Fibroblast of pulmonary artery (primary cell): ENCODE results near the gene HAGH.
A peak's percentile ranks its signal among the peaks of the same experiment; 100 is the strongest.

Experiments used
- DNase-seq: peaks from one replicate; pipeline ENCODE4 v3.0.0-alpha.2; 2010; ENCODE audit warnings: low read depth
- H3K4me3 ChIP-seq: replicated peaks from 2 replicates; pipeline ENCODE4 v1.5.1; 2011; ENCODE audit warnings: low read depth, mild to moderate bottlenecking, control low read depth, low read length, moderate library complexity
- TF ChIP-seq, protein P1 (sequence below): IDR thresholded peaks from 2 replicates; pipeline ENCODE4 v1.5.1; 2011; ENCODE audit warnings: mild to moderate bottlenecking, control low read depth, low read length, inconsistent platforms; ENCODE audit errors: missing control alignments

The HAGH gene

DNA sequence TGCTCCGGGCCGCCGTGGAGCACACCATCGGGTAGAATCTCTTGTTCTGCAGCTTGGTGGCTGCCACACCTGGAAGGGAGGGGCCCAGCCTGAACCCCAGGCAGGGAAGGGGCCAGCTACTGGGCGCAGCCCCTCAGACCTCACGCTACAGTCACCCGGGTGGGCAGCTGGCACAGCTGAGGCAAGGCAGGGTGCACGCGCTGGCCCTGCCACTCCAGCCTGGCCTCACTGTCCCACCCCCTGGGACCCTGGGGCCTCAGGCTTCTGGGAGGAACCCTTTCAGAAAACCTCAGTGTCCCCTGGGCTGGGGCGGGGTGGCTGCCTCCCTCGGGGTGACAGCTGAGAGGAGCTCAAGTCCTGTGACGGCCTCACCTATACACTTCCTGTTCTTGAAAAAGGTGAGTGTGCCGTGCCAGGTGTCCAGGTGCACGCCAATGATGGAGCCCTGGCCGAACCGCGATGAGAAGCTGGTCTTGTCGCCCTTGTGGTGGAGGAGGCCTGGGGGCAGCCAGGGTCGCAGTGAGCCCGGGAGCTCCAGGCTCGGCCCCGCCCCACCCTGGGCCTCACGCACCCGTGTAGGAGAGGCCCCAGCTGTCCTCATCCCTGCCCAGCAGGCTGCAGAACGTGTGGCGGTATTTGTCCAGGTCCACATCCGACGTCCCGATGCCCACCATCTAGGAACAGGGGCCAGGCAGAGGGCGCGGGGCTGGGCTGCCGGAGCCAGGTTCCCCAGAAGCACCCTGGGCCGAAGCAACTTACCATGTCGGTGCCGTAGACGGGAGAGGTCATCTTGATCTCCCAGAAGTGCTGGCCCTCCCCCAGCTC lies 49.0 kb downstream of the HAGH start:
- TF ChIP-seq, protein P1, sequence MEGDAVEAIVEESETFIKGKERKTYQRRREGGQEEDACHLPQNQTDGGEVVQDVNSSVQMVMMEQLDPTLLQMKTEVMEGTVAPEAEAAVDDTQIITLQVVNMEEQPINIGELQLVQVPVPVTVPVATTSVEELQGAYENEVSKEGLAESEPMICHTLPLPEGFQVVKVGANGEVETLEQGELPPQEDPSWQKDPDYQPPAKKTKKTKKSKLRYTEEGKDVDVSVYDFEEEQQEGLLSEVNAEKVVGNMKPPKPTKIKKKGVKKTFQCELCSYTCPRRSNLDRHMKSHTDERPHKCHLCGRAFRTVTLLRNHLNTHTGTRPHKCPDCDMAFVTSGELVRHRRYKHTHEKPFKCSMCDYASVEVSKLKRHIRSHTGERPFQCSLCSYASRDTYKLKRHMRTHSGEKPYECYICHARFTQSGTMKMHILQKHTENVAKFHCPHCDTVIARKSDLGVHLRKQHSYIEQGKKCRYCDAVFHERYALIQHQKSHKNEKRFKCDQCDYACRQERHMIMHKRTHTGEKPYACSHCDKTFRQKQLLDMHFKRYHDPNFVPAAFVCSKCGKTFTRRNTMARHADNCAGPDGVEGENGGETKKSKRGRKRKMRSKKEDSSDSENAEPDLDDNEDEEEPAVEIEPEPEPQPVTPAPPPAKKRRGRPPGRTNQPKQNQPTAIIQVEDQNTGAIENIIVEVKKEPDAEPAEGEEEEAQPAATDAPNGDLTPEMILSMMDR = no peak
- H3K4me3 ChIP-seq = no peak overlapping the region
- DNase-seq = no peak

DNA sequence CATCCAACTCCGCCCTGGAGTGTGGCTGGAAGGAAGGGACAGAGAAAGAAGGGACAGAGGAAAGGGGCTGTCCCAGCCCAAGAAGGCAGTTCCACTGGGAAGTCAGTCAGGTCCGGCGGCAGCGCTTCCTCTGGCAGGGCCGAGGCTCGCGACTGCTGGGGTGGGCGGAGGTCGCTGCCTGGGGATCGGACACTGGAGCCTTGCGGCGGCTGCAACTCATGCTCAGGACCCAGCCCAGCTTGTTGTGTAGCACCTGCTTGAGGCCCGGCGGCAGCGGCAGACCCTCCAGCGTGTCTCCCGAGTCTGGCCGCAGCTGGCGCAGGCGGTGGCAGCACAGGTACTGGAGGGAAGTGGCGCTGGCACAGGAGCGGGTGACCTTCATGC lies 49.6 kb downstream of the HAGH start:
- H3K4me3 ChIP-seq = no peak overlapping the region
- DNase-seq = no peak
- TF ChIP-seq, protein P1 = no peak

DNA sequence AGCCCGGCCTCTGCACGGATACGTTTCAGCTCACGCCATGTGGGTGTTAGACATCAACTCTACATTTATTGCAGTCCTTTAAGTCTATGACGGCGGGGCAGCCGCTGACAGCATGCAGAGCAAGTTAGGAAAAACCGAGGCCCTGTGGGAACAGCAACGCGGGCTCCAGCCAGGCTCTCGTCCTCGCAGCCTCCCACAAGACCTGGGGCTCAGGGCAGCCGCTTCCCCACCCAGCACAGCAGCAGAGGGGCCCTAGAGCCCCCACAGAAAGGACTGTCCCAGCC lies 50.0 kb downstream of the HAGH start:
- H3K4me3 ChIP-seq = no peak overlapping the region
- no peak for DNase-seq
- TF ChIP-seq, protein P1 = no peak

DNA sequence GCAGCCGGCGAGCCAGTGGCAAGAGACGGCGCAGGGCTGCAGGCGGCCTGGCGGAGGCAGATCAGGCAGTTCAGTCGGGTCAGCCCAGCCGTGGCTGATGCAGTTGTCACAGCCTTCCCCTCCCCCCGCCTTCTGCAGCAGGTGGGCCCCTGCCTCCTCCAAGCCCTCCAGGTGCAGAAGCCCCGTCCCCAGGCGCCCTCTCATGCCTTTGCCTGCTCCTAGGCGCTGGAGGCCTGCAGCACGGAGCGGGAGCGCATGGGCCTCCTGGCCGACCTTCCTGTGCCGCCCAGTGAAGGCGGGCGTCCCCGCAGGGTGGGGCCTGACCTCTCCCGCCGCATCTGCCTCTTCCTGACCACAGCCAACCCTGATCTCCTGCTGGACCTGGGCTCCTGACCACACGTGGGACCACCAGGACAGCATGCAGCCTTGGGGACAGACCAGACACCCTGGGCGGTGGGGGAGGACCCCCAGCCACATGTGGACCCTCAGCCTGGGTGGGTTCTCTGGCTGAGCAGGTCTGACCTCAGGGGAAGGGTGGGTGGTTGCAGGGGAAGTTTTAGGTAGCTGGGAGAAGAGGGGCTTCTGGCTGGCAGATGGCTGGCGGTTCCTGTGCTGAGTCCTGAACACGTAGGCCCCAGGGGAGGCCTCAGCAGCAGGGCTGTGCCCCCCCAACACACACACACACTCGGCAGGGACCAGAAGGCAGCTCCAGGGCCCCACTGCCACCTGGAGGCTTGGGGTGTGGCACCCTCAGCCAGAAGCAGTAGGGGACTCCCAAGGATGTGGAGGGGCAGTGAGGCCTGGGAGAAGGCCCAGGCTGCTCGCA lies 50.6 kb downstream of the HAGH start:
- DNase-seq = no peak
- TF ChIP-seq, protein P1 = no peak
- no peak overlapping the region for H3K4me3 ChIP-seq

DNA sequence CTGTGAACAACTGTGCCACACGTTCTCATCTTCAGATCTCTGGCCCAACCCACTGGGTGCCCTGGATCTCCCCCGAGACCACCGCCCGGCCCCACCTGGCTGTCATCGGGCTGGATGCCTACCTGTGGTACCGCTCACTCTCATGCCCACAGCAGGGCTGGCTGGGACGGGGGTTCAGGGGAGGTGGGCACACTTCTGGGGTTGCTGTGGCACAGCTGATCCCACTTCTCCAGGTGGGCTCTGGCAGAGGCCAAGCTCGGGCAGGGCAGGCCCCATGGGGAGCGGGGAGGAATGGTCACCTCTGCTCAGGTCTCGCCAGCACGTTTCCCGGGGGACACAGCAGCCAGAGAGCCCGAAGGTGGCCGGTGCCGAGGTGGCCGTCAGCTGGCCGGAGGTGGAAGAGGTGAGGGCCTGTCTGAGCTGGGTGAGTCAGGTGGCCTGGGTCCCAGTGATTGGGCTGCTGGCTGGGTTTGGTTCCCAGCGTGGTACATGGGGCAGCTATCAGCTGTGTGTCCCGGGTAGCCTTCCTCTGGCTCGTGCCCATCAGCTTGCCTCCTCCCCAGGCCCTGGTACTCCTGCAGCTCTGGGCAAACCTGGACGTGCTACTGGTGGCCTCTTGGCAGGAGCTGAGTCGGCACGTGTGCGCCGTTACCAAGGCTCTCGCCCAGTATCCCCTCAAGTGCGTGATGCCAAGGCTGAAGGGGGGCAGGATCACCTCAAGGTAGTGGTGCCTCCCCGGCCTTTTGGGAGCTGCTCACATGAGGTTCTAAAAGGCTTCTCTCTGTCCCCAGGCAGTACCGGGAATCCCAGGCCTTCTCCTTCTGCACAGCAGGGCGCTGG lies 51.4 kb downstream of the HAGH start:
- no peak for DNase-seq
- no peak overlapping the region for H3K4me3 ChIP-seq
- TF ChIP-seq, protein P1 = no peak

DNA sequence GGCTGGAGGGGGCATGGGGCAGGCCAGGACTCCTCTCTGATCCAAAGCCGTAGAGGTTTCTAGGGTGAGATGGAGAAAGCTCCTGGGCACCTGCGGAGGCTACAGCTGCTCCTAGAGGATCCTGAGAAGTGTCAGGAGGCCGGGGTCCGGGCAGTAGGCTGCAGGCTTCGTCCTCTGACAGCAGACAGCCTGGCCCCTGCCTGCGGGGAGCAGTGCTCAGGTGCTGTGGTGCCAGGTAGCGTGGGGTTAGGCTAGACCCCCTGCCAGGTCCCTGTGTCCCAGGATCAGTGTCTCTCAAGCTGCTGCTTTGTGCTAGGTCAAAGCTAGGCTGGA lies 52.2 kb downstream of the HAGH start:
- no peak for DNase-seq
- peak overlapping the region; percentile 74 for H3K4me3 ChIP-seq
- TF ChIP-seq, protein P1 = no peak
